Activated effector memory CD4-positive, alpha-beta T cell treated with anti-CD3 and anti-CD28 coated beads, Interleukin-2, amount 50 U/mL, for 16 hours (primary cell): ENCODE results near the gene PTX3.

Experiments used
- DNase-seq: peaks from one replicate; pipeline ENCODE4 v3.0.0-alpha.2; 2020

Gene PTX3

DNA sequence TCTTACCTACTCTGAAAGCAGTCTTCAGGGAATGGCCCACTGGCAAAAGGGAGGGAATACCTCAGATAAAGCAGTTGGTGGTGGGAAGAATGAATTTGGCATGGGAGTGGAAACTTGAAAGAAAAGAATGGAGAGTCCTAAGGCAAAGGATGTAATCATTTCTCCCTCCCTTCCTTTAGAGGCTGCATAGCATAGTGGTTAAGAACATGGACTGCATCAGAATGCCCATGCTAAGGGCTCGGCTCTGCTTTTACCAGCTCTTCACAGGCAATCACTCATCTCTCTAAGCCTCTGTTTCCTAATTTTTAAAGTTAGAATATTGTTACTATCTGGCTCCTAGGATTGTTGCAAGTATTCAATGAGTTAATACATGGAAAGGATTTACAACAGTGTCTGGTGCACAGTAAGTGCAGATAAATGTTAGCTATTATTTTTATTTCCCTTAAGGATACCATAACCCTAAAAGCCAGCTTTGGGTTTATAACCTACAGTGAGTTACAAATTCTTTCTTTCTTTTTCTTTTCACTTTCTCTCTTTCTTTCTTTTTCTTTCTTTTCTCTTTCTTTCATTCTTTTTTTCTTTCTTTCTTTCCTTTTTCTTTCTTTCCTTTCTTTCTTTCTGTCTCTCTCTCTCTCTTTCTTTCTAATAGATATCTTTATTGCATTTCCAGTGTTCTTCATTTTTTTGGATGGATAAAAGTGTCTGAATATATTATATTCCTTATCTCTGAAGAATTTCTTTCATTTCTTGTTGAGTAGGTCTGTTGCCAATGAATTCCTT, 43.0 kb downstream of the PTX3 start:
- DNase-seq = no peak

DNA sequence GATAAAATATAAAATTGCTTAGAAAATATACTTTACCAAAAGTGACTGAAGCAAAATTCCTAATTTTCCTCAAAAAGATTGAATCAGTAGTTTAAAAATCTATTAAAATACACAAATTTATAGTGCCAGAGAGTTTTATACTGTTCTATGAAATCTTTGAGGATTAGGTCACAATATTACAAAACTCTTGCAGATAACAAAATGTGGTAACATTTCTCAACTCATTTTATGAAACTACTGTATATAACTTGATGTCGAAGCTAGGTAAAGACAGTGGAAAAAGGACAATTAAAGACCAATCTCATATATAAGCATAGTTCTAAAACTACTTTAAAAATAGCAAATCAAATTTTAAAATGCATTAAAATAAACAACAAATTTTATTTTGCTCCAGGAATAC, 50.7 kb downstream of the PTX3 start:
- DNase-seq = no peak

- no peak for DNase-seq
These were observed 51.5 kb downstream of the PTX3 start for GRCh38 chr3:157488144-157488543.

DNA sequence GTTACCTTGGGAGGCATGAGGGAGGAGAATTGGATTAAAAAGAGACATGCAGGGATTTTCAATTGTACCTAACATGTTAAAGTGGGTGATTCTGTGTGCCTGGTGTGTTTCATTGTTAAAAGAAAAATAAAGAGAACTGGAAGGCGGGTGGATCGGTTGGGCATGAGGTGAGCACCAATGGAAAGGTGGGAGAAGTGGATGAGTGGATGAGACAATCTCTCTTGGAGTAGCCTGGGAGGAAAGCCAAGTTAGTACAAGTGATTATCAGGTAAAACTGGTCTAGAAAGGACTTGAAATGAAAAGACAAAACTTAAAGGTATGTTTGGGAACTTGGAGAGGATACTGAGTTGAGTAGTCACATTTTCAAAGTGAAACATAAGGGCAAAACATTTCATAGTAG, 54.5 kb downstream of the PTX3 start:
- DNase-seq = no peak
